ENCODE data around the gene FUT3.

Gene FUT3

GRCh38 chr19:5805462-5806132 is 45.7 kb downstream of the FUT3 start:
- Histone ChIP-seq H3F3A (ENCODE audit: insufficient read depth, low read length) (no peaks in the 10 kb centered on the region), H4K20me1 (ENCODE audit: insufficient read depth, low read length) (no peaks in the 10 kb centered on the region), H3K4me1 (ENCODE audit: insufficient read depth, low read length, severe bottlenecking) (peaks cover 18% of the 10 kb centered on the region), H3K4me2 (ENCODE audit: low read length) (peak overlapping the region; percentile 44), H3K27me3 (ENCODE audit: insufficient read depth, low read length) (no peaks in the 10 kb centered on the region; the same call in 1 of the 2 replicates), H2AFZ (ENCODE audit: low read length) (no peak overlapping the region), H3K79me2 (ENCODE audit: insufficient read depth, low read length) (no peaks in the 10 kb centered on the region), H3K9me2 (ENCODE audit: low read depth, low read length) (no peaks in the 10 kb centered on the region), H3K27ac (ENCODE audit: low read depth, low read length, poor library complexity, severe bottlenecking) (no peak overlapping the region), H3K9me3 (ENCODE audit: low read length) (no peaks in the 10 kb centered on the region), H3K9ac (ENCODE audit: low read length) (no peak overlapping the region), H3K36me3 (ENCODE audit: insufficient read depth, low read length) (no peaks in the 10 kb centered on the region), H3K4me3 (ENCODE audit: low read depth, low read length, poor library complexity, severe bottlenecking) (peak overlapping the region; percentile 31)
- TF ChIP-seq CTCF (IDR thresholded peaks at IDR 0.05; ENCODE audit: low read length) (peak; percentile 73), EZH2 (IDR thresholded peaks at IDR 0.05; ENCODE audit: borderline replicate concordance, low read length) (no peak)

- H3K4me1 ChIP-seq (ENCODE audit: insufficient read depth, low read length, severe bottlenecking), result peaks cover 18% of the 10 kb centered on the region
- H3K79me2 ChIP-seq (ENCODE audit: insufficient read depth, low read length), result no peaks in the 10 kb centered on the region
- H3K9ac ChIP-seq (ENCODE audit: low read length), result peak within 1 kb of the TSS; percentile 3; the same call in 1 of the 2 replicates
- no peaks in the 10 kb centered on the region for H3F3A ChIP-seq (ENCODE audit: insufficient read depth, low read length)
- no peaks in the 10 kb centered on the region for H3K9me2 ChIP-seq (ENCODE audit: low read depth, low read length)
- no peaks in the 10 kb centered on the region; the same call in 1 of the 2 replicates for H3K27me3 ChIP-seq (ENCODE audit: insufficient read depth, low read length)
- H3K27ac ChIP-seq (ENCODE audit: low read depth, low read length, poor library complexity, severe bottlenecking), result no peak within 1 kb of the TSS
- H3K36me3 ChIP-seq (ENCODE audit: insufficient read depth, low read length), result no peaks in the 10 kb centered on the region
- no peak for TF ChIP-seq EZH2 (IDR thresholded peaks at IDR 0.05; ENCODE audit: borderline replicate concordance, low read length)
- TF ChIP-seq CTCF (IDR thresholded peaks at IDR 0.05; ENCODE audit: low read length), result no peak
- no peak within 1 kb of the TSS for H2AFZ ChIP-seq (ENCODE audit: low read length)
- H4K20me1 ChIP-seq (ENCODE audit: insufficient read depth, low read length), result no peaks in the 10 kb centered on the region
- no peaks in the 10 kb centered on the region for H3K9me3 ChIP-seq (ENCODE audit: low read length)
- peak within 1 kb of the TSS; percentile 46 for H3K4me3 ChIP-seq (ENCODE audit: low read depth, low read length, poor library complexity, severe bottlenecking)
- peak within 1 kb of the TSS; percentile 61 for H3K4me2 ChIP-seq (ENCODE audit: low read length)
Measured at GRCh38 chr19:5804516-5805461, 46.5 kb downstream of the FUT3 start, which contains the start of gene NRTN. NRTN (plus strand) TSS chr19:5805067; CDS start chr19:5824166, 19,099 bp downstream.

GRCh38 chr19:5803752-5804515 is 47.3 kb downstream of the FUT3 start:
- H3K27ac ChIP-seq (ENCODE audit: low read depth, low read length, poor library complexity, severe bottlenecking), result no peak overlapping the region

More at GRCh38 chr19:5803752-5804515, 47.3 kb downstream of the FUT3 start:
- Histone ChIP-seq H3K9me2 (ENCODE audit: low read depth, low read length) (no peaks in the 10 kb centered on the region), H3K4me1 (ENCODE audit: insufficient read depth, low read length, severe bottlenecking) (peaks cover 18% of the 10 kb centered on the region), H3K79me2 (ENCODE audit: insufficient read depth, low read length) (no peaks in the 10 kb centered on the region), H3K36me3 (ENCODE audit: insufficient read depth, low read length) (no peaks in the 10 kb centered on the region), H3F3A (ENCODE audit: insufficient read depth, low read length) (no peaks in the 10 kb centered on the region), H3K9ac (ENCODE audit: low read length) (peak overlapping the region; percentile 32; the same call in 1 of the 2 replicates), H3K9me3 (ENCODE audit: low read length) (no peaks in the 10 kb centered on the region), H3K27me3 (ENCODE audit: insufficient read depth, low read length) (no peaks in the 10 kb centered on the region; the same call in 1 of the 2 replicates), H3K4me2 (ENCODE audit: low read length) (peak overlapping the region; percentile 61), H3K4me3 (ENCODE audit: low read depth, low read length, poor library complexity, severe bottlenecking) (peak overlapping the region; percentile 46), H4K20me1 (ENCODE audit: insufficient read depth, low read length) (no peaks in the 10 kb centered on the region), H2AFZ (ENCODE audit: low read length) (no peak overlapping the region)
- TF ChIP-seq EZH2 (IDR thresholded peaks at IDR 0.05; ENCODE audit: borderline replicate concordance, low read length), result no peak
- peak; percentile 98 for TF ChIP-seq CTCF (IDR thresholded peaks at IDR 0.05; ENCODE audit: low read length)

Measured in OCI-LY1 (cell line).